Astrocyte of the spinal cord (primary cell): Measurements from ENCODE around the gene C6orf141.

Experiments used
- DNase-seq: peaks from one replicate; pipeline ENCODE4 v3.0.0; 2011; ENCODE audit warnings: low read depth, low spot score
- H3K4me3 ChIP-seq: 2 replicates; pipeline ENCODE4 v1.5.1; 2011; ENCODE audit warnings: low read depth, mild to moderate bottlenecking, low read length, moderate library complexity
- CTCF ChIP-seq: IDR thresholded peaks from 2 replicates; pipeline ENCODE4 v1.5.1; 2012; ENCODE audit warnings: low read depth, mild to moderate bottlenecking, low read length, inconsistent platforms
- in situ Hi-C: cut with HindIII; loops from 2 replicates; pipeline ENCODE4 v1.10.0; 2017; ENCODE audit warnings: low sequenced_read_pairs

The C6orf141 gene

GRCh38 chr6:49524541-49524940 is 25.9 kb upstream of the C6orf141 start:
- in situ Hi-C loops = no loop called here
- H3K4me3 ChIP-seq = no peak overlapping the region
- DNase-seq = no peak
- TF ChIP-seq CTCF = no peak

GRCh38 chr6:49526598-49526997 is 23.9 kb upstream of the C6orf141 start:
- H3K4me3 ChIP-seq = no peak overlapping the region
- in situ Hi-C loops = no loop called here
- no peak for DNase-seq
- no peak for TF ChIP-seq CTCF

GRCh38 chr6:49527320-49527719 is 23.1 kb upstream of the C6orf141 start:
- in situ Hi-C loops = no loop called here
- H3K4me3 ChIP-seq = no peak overlapping the region
- no peak for TF ChIP-seq CTCF
- DNase-seq = no peak

GRCh38 chr6:49528571-49528970 is 21.9 kb upstream of the C6orf141 start:
- TF ChIP-seq CTCF = no peak
- no peak for DNase-seq
- in situ Hi-C loops = no loop called here
- no peak overlapping the region for H3K4me3 ChIP-seq

GRCh38 chr6:49530141-49530776 is 20.2 kb upstream of the C6orf141 start:
- TF ChIP-seq CTCF = no peak
- H3K4me3 ChIP-seq = no peak overlapping the region
- in situ Hi-C loops = no loop called here
- no peak for DNase-seq

- H3K4me3 ChIP-seq = peak overlapping the region; percentile 10
- peak; percentile 66 for TF ChIP-seq CTCF
- in situ Hi-C loops = no loop called here
- peak; percentile 77 for DNase-seq
Observed at GRCh38 chr6:49531774-49532569, 18.5 kb upstream of the C6orf141 start.
